Mucosa of stomach (tissue), 1 donor: ENCODE data around the gene ATG2B.
"Not testable (repeated sequence)": the region's sequence is repeated elsewhere in the genome, so short reads cannot be mapped to it uniquely, and the experiment has no call there.

ENCODE experiments used
- H3K27me3 ChIP-seq: one replicate; pipeline ENCODE4 v1.7.0; 2013; ENCODE audit warnings: mild to moderate bottlenecking, low read length; ENCODE audit not compliant: control insufficient read depth, insufficient read depth
- H3K36me3 ChIP-seq: one replicate; pipeline ENCODE4 v1.7.0; 2013; ENCODE audit warnings: low read length; ENCODE audit not compliant: control insufficient read depth, insufficient read depth
- H3K4me1 ChIP-seq: one replicate; pipeline ENCODE4 v1.7.0; 2013; ENCODE audit warnings: mild to moderate bottlenecking, low read length; ENCODE audit not compliant: control insufficient read depth, insufficient read depth
- H3K4me3 ChIP-seq: one replicate; pipeline ENCODE4 v1.7.0; 2013; ENCODE audit warnings: low read length
- H3K9ac ChIP-seq: one replicate; pipeline ENCODE4 v1.7.0; 2013; ENCODE audit warnings: mild to moderate bottlenecking, low read length, moderate library complexity
- H3K9me3 ChIP-seq: one replicate; pipeline ENCODE4 v1.7.0; 2013; ENCODE audit warnings: mild to moderate bottlenecking, low read length, moderate library complexity; ENCODE audit not compliant: control insufficient read depth
- donor health status: Pancreatic carcinoma.

The ATG2B gene

DNA sequence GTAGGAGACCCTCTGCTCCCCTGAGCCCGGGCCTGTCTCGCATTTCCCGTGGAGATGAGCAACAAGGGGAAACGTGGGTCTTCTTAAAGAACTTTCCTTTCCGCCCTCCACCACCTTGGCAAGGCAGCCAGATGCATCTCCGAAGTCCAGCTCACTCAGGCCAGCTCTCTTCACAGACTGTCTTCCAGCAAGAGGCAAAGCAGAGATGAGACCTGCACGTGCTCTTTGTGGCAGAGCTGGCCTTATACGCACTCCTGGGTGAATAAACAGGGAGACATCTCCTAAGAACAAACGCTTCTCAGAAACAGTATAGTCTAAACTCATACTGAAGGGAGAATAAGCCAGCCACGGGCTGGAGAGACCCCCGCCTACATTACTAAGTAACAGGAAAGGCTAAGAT lies 108.5 kb downstream of the ATG2B start:
- H3K4me3 ChIP-seq: no peak overlapping the region
- H3K9ac ChIP-seq: no peak overlapping the region
- peaks cover 17% of the 10 kb centered on the region for H3K4me1 ChIP-seq
- H3K36me3 ChIP-seq: no peaks in the 10 kb centered on the region
- H3K9me3 ChIP-seq: no peaks in the 10 kb centered on the region
- no peaks in the 10 kb centered on the region for H3K27me3 ChIP-seq

GRCh38 chr14:96252999-96253539 lies 110.1 kb downstream of the ATG2B start:
- H3K9ac ChIP-seq: no peak overlapping the region
- H3K4me1 ChIP-seq: peaks cover 17% of the 10 kb centered on the region
- no peaks in the 10 kb centered on the region for H3K9me3 ChIP-seq
- H3K4me3 ChIP-seq: no peak overlapping the region
- no peaks in the 10 kb centered on the region for H3K36me3 ChIP-seq
- no peaks in the 10 kb centered on the region for H3K27me3 ChIP-seq

DNA sequence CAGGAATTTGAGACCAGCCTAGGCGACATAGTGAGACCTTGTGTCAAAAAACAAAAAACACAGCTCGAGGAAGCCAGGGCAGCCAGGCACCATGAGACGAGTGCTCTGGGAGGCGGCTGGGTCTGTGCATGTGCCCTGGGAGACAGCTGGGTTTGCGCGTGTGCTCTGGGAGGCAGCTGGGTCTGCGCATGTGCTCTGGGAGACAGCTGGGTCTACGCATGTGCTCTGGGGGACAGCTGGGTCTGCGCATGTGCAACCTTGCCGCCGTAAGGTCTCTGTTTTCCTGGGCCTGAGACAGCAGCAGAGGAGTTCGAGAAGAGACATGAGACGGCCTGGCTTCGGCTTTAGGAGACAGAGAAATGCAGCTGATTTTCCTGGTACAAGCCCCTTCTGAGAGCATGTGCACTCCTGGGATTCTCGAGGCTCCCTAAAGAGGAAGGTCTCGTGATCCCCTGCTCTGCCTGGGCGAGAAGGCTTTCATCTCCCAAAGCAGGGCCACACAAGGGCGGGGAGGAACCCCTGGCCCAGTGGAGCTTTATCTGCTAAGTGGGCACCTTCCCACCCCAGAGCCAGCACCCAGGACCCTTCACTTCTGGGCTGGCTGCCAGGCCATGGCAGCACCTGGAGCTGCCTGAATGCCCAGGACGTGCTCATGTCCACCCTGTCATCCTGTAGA lies 110.7 kb downstream of the ATG2B start:
- Histone ChIP-seq H3K4me3 (no peak overlapping the region), H3K27me3 (no peaks in the 10 kb centered on the region), H3K4me1 (peaks cover 17% of the 10 kb centered on the region), H3K9me3 (no peaks in the 10 kb centered on the region), H3K9ac (no peak overlapping the region), H3K36me3 (no peaks in the 10 kb centered on the region)

DNA sequence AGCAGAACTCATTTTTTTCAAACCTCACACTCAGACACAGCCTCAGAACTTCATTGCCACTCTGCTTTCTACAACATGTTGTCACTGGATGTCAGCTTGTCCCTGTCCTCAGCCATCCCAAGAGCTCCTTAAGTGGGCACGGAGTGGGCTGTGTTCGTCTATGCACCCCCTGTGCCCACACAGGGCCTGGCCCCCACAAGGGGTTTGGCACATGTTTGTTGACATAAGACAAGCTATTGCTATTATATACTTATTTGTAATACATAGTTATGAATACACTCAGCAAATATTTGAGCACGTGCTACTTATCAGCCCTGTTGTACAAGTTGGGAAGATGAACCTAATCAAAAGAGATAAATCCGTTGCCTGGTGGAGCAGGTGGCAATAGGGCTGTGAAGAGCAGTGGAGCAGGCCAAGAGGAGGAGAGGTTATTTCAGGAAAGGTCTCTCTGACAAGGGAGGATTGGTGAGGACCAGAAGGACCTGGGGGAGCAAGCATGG lies 111.4 kb downstream of the ATG2B start:
- Histone ChIP-seq H3K9ac (no peak overlapping the region), H3K9me3 (no peaks in the 10 kb centered on the region), H3K36me3 (no peaks in the 10 kb centered on the region), H3K4me3 (no peak overlapping the region), H3K4me1 (peaks cover 17% of the 10 kb centered on the region), H3K27me3 (no peaks in the 10 kb centered on the region)

DNA sequence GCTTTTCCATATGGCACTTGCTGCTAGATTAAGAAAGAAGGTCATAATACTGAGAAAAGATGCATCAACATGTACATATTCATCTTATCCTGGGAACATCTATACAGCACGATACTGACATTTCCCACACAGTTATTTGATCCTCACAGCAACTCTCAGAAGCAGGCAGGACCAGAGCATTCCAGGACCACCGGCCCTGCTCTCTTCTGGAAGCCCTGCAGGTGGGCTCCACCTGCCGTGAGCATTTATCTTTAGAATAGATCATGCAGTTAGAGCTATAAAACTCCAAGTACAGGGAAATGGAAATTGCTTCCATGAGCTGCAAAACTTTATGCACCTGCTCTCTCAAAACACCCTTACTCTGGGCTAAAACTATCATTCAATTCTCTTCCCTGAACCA lies 112.7 kb downstream of the ATG2B start:
- Histone ChIP-seq H3K4me1 (peaks cover 17% of the 10 kb centered on the region), H3K36me3 (no peaks in the 10 kb centered on the region), H3K27me3 (no peaks in the 10 kb centered on the region), H3K9ac (no peak overlapping the region), H3K9me3 (no peaks in the 10 kb centered on the region), H3K4me3 (no peak overlapping the region)

DNA sequence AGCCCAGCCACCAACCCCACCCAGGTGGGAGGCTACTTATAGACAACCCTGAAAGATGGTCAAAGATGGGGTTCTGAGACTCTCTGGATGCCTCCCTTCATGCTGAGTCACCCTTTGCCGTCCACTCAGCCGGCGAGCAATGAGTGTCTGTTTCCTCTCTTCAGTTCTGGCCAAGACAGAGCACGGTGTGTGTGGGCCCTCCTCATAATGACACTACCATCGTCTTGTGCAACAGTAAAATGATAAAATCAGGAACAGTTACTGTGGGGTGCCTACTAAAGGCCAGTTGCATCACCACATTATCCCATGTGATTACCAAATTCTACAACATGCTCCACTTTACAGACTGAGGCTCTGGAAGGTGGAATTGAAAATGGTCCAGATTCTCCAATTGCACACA lies 114.1 kb downstream of the ATG2B start:
- H3K36me3 ChIP-seq: no peaks in the 10 kb centered on the region
- peaks cover 17% of the 10 kb centered on the region for H3K4me1 ChIP-seq
- no peaks in the 10 kb centered on the region for H3K9me3 ChIP-seq
- no peaks in the 10 kb centered on the region for H3K27me3 ChIP-seq
- no peak overlapping the region for H3K9ac ChIP-seq
- no peak overlapping the region for H3K4me3 ChIP-seq

DNA sequence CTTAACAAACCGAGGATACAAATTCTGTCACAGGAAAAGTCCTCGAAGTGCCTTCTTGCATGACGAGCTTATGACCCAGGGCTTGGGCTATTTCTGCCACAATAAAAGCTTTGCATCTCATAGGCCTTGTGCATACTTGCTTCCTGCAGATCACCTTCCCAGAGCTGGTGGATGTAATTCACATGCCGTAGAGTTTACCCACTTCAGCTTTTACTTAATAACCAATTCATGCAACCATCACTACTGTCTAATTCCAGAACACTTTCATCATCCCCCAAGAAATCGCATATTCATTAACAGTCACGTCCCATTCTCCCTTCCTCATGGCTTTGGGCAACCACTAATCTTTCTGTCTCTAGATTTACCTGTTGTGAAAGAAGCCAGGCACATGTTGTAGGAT lies 116.1 kb downstream of the ATG2B start:
- H3K27me3 ChIP-seq: no peaks in the 10 kb centered on the region
- peaks cover 4% of the 10 kb centered on the region for H3K4me1 ChIP-seq
- H3K9me3 ChIP-seq: no peaks in the 10 kb centered on the region
- H3K9ac ChIP-seq: no peak overlapping the region
- H3K4me3 ChIP-seq: no peak overlapping the region
- H3K36me3 ChIP-seq: no peaks in the 10 kb centered on the region

DNA sequence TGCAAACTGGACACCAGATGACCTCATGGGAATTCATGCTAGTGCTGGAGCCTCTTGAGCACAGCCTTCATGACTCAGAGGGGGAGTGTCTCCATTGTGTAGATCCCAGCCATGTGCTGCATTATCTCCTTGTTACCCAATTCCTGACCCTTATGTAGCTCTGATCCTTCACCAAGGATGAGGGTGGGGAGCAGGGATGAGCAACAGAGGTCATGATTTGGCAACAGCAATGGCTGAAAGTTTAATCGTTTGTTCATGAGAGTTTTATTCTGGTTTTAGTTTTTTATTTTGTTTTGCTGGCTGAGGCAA lies 116.6 kb downstream of the ATG2B start:
- Histone ChIP-seq H3K4me1 (no peaks in the 10 kb centered on the region), H3K9ac (no peak overlapping the region), H3K27me3 (no peaks in the 10 kb centered on the region), H3K4me3 (no peak overlapping the region), H3K36me3 (no peaks in the 10 kb centered on the region), H3K9me3 (no peaks in the 10 kb centered on the region)

DNA sequence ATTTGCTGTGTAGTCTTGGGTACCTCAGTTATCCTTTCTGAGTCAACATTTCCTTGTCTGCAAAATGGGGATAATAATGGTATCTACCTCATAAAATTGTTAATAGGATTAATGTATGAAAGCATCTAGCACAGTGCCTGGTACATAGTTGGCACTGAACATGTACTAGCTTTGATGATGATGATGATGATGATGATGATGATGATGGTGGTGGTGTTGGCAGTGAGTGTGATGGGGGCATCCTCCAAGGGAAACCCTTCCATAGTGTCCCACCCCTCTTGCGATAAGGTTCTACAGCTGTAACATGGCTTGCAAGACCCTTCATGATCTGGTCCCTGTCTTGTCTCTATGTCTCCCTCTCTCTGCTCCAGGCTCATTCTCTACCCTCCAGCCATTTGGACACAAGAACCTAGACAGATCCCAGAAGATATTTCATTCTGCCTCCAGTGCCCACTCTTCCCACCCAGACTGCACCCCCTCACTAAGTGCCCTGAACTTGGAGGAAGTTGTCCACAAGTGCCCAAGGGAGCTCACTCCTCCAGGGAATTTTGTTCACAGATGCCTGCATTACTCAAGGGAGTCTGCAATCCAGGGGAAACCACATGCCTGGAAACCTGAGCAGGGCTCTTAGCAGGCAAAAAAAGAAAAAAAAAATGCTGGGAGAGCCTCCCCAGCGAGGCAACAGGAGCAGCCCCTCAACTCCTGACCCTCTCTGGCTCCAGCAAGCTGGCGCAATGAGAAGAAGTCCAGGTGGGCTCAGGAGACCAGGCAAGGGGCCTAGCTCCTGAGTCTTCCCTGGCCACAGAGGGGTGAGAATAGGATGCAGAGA lies 117.2 kb downstream of the ATG2B start:
- Histone ChIP-seq H3K27me3 (no peaks in the 10 kb centered on the region), H3K9me3 (no peaks in the 10 kb centered on the region), H3K4me1 (no peaks in the 10 kb centered on the region)

GRCh38 chr14:96245074-96245473 lies 118.1 kb downstream of the ATG2B start:
- not testable (repeated sequence) for H3K4me1 ChIP-seq, H3K27me3 ChIP-seq, H3K9me3 ChIP-seq, H3K9ac ChIP-seq, H3K4me3 ChIP-seq, H3K36me3 ChIP-seq

More for the DNA sequence above, 117.2 kb downstream of the ATG2B start:
- Histone ChIP-seq H3K4me3 (no peak overlapping the region), H3K36me3 (no peaks in the 10 kb centered on the region), H3K9ac (no peak overlapping the region)

DNA sequence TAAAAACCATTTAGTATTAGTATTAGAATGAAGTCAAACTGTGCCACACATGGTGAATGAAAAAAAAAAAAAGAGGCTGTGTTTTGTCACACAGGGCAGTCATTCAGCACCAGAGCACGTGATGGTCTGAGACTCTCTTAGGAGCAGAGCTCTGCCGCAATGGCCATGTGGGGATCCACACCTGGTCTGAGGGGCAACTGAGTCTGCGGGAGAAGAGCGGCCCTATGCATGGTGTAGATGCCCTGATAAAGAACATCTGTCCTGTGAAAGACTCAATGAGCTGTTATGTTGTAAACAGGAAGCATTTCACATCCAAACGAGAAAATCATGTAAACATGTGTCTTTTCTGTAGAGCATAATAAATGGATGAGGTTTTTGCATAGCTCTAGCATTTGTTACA lies 119.4 kb downstream of the ATG2B start:
- Histone ChIP-seq H3K36me3 (no peaks in the 10 kb centered on the region), H3K27me3 (no peaks in the 10 kb centered on the region), H3K4me1 (peaks cover 16% of the 10 kb centered on the region), H3K4me3 (no peak overlapping the region), H3K9me3 (no peaks in the 10 kb centered on the region), H3K9ac (no peak overlapping the region)

DNA sequence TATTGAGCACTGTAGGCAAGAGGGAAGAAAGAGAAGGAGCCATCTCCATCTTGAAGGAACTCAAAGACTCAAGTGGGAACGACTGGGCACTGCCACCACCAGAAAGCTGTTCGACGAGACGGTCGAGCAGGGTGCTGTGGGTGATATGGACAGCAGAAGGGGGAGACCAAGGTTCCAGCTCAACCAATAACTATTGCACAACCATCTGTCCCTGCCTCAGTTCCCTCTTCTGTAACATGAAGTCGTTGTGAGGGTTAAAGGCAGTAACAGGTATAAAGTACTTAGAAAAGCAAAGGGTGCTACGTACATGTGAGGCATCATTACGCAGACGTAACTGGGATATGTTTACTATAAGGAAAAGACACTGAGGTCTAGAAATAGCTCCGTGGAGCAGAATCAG lies 121.0 kb downstream of the ATG2B start:
- Histone ChIP-seq H3K36me3 (no peaks in the 10 kb centered on the region), H3K4me3 (no peak overlapping the region), H3K4me1 (peaks cover 21% of the 10 kb centered on the region), H3K9me3 (no peaks in the 10 kb centered on the region), H3K27me3 (no peaks in the 10 kb centered on the region), H3K9ac (no peak overlapping the region)
